GM06990 (cell line): Measurements from ENCODE around the gene CACNA1C.

Experiments
- DNase-seq: peaks from one replicate; pipeline ENCODE4 v3.0.0-alpha.2; 2011; ENCODE audit not compliant: insufficient read length; ENCODE audit errors: extremely low read depth
- H3K27me3 ChIP-seq: replicated peaks from 2 replicates; pipeline ENCODE4 v1.6.0; 2011; ENCODE audit warnings: low read length; ENCODE audit not compliant: control insufficient read depth, insufficient read depth
- H3K36me3 ChIP-seq: 2 replicates; pipeline ENCODE4 v1.5.1; 2011; ENCODE audit warnings: low read length; ENCODE audit not compliant: control insufficient read depth, insufficient read depth
- H3K4me3 ChIP-seq: replicated peaks from 2 replicates; pipeline ENCODE4 v1.5.1; 2011; ENCODE audit warnings: low read depth, mild to moderate bottlenecking, control low read depth, low read length
- CTCF ChIP-seq: IDR thresholded peaks from 2 replicates; pipeline ENCODE4 v1.5.1; 2011; ENCODE audit warnings: low read length, control low read depth, mild to moderate bottlenecking, inconsistent platforms; ENCODE audit not compliant: insufficient read depth, poor library complexity, severe bottlenecking

The CACNA1C gene

DNA sequence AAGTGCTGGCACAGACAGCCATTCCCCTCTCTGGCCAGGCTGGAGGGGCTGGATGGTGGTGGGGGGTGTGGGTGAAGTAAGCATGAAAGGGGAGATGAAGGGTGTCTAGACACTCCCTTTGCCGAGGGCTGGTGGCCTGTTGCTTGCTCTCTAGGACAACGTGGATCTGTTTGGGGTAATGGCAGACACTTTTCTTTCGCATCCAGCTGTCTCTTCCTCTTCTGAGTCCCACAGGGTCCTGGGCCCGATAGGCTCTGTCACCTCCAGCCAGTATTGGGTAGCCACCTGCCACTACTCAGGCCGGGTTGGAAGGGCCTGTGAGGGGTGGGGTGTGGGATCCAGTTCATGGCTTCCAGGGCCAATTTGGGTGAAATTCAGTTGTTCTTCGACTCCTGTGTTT is 218.1 kb downstream of the CACNA1C start:
- Histone ChIP-seq H3K27me3 (peaks cover 1% of the 10 kb centered on the region), H3K4me3 (no peak overlapping the region), H3K36me3 (no peaks in the 10 kb centered on the region)
- DNase-seq, result no peak
- no peak for TF ChIP-seq CTCF

DNA sequence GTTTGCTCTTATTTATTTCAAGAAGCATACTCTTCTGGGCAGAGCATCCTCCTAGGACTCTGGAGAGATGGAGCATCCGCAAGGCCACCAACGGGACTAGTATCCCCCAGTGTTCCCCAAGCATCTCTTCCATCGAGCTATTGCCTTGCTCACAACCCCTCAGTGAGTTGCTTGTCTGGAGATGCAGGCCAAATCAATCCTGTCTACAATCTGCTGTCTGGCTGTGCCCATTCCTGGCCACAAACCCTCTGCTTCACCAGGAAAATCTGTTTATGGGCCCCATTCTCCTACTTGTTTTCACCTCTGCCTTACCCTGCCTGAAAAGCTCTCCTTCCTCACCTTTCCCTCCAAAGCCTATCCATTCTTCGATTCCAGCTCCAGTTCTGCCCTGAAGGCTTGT is 219.2 kb downstream of the CACNA1C start:
- Histone ChIP-seq H3K4me3 (no peak overlapping the region), H3K36me3 (no peaks in the 10 kb centered on the region), H3K27me3 (peaks cover 1% of the 10 kb centered on the region)
- no peak for DNase-seq
- no peak for TF ChIP-seq CTCF

DNA sequence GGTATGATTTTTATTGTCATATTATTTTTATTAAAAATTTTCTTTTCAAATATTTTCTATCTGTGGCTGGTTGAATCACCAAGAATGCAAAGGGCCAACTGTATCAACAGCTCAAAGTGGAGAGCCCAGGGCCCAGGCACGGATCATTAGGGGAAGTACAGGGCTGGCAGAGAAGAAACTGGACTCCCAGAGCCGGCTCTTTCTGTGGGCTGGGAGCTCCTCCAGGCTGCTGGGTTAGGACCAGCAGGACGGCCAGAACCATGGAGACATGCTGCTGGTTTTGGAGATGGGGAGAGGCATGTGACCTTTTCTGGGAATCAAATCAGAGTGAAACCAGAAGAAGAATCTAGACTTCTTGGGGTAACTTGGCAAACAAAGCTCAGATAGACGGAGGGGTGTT is 220.5 kb downstream of the CACNA1C start:
- H3K27me3 ChIP-seq, result peaks cover 1% of the 10 kb centered on the region
- no peak overlapping the region for H3K4me3 ChIP-seq
- H3K36me3 ChIP-seq, result no peaks in the 10 kb centered on the region
- no peak for DNase-seq
- TF ChIP-seq CTCF, result no peak

GRCh38 chr12:2273751-2274150 is 221.0 kb downstream of the CACNA1C start:
- no peak for TF ChIP-seq CTCF
- Histone ChIP-seq H3K36me3 (no peaks in the 10 kb centered on the region), H3K4me3 (no peak overlapping the region), H3K27me3 (peaks cover 1% of the 10 kb centered on the region)
- no peak for DNase-seq

GRCh38 chr12:2274733-2275132 is 221.9 kb downstream of the CACNA1C start:
- no peak for TF ChIP-seq CTCF
- DNase-seq, result no peak
- Histone ChIP-seq H3K36me3 (no peaks in the 10 kb centered on the region), H3K27me3 (peaks cover under 1% of the 10 kb centered on the region), H3K4me3 (no peak overlapping the region)
